COLO829 (cell line): ENCODE results near the gene TMEM53.

ENCODE experiments used
- DNase-seq: peaks from one replicate; pipeline ENCODE4 v3.0.0; 2012; ENCODE audit warnings: low spot score

The TMEM53 gene

GRCh38 chr1:44628962-44629756, 45.1 kb downstream of the TMEM53 start:
- no peak for DNase-seq

DNA sequence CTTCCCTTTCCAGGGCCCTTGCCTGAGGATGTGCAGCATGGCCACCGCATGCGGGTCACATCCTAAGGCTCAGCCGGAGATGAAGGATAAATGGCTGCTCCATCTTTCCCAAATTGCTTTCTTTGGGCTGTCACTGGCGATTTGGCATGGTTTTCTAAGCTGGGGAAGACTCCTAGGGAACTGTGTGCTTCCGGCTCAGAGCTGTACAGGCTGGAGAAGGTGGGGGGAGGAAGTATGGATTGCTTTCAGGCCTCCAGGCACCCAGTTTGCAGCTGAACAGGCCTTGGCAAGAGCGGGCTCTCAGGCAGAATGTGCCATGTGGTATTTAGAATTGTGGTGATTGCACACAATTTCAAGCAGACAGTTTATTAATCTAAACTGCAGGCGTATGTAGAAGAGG, 48.9 kb downstream of the TMEM53 start:
- DNase-seq: no peak

DNA sequence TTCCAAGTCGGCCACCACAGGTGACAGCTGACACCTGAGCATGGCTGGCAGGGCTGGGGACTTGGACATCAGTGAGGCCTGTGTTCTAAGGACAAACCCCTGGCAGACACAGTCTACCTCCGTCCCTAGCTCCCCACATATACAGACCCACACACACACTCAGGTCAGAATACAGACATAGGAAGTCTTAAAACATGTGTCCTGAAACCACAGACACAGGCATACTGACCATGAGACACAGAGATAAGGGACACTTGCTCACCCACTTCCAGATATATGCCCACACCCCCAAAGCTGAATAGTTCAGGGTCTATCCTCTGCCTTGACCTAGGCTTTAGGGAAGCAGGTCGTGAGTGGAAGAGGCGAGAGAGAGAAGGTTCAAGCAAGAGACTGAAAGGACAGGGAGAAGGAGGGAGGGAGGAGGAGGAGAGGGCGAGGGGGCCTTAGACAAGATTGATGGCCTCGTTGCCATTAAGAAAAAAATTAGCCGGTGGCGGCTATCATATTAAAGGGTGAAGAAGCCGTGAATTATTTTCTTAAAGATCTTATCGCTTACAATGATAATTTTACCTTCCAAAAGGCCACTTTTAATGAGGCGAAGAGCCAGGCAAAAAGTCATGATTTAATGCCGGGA, 49.9 kb downstream of the TMEM53 start:
- DNase-seq: no peak

- no peak for DNase-seq
These were observed 52.4 kb downstream of the TMEM53 start for GRCh38 chr1:44621841-44622286.

- DNase-seq: no peak
These were observed 54.2 kb downstream of the TMEM53 start for GRCh38 chr1:44620072-44620471.

DNA sequence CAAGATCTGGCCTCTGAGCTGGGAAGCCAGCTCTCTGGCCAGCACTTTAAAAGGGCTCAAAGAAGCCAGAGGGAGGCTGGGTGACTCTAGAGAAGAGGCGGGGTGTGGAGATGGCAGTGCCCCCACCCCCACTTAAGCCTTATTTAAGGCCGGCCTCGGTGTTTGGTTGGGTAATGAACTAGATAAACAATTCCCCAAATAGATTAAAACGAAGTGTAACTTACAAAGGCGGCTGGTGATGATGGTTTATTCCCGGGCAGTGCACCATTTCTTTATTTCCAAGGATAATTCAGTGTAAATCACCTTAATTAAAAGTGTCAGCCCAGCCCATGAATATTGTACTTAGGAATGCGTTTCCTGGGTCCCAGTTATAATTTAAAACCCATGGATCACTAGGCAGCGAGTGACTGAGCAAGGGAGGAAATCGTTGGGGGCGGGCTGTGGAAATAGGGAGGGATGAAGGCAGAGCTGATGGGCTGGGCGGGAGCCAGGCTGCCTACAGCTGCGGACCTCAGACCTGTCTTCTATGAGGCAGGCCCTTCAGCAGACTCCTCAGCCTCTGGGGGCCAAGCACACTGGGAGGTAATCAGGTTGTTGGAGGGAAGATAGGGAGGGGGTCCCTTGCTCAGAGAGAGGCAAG, 54.9 kb downstream of the TMEM53 start:
- DNase-seq: no peak

DNA sequence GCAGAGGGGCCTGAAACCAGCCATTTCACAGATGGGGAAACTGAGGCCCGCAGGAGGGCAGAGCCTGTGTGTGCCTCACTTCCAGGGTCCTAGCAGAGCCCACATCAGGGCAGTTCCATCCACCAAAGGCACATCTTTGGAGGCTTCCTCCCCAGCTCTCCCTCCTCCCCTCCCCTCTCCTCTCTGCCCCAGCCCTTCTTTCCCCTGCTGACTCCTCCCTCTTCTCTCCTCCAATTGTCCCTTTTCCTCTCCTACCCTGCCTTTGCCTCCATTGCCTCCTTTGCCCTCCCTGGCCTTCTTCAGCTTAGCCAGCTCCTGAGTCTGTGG, 56.6 kb downstream of the TMEM53 start:
- DNase-seq: no peak

DNA sequence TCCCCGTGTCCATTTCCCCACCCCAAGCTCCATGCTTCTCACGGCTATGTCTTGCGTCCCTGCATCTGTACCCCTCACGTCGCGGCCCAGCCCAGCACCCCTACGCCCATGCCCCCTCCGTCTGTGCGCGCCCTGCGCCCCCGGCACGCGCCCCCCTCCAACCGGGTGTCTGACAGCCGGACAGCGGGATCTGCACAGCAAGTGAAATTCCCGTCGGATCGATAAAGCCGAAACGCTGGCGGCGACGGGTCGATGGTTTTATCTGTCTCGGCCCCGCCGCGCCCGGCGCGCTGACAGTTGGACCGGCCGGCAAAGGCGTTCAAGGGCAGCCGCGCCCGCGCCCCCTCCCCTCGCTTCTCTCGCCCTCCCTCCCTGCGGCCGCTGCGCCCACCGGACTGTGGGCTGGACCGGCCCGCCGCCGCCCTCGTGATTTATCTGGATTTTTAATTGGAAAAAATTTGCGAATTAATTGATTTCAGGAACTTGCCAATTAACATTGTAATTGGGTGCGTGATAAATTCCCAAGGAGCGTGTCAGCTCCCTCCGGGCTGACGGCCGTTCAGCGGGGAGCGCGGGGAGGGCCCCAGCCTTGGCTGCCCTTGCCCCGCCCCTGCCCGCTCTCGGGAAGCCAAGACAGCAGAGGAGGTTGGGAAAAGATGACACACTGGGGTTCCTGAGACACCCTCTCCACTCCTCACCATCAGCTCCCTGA, 57.1 kb downstream of the TMEM53 start:
- no peak for DNase-seq

DNA sequence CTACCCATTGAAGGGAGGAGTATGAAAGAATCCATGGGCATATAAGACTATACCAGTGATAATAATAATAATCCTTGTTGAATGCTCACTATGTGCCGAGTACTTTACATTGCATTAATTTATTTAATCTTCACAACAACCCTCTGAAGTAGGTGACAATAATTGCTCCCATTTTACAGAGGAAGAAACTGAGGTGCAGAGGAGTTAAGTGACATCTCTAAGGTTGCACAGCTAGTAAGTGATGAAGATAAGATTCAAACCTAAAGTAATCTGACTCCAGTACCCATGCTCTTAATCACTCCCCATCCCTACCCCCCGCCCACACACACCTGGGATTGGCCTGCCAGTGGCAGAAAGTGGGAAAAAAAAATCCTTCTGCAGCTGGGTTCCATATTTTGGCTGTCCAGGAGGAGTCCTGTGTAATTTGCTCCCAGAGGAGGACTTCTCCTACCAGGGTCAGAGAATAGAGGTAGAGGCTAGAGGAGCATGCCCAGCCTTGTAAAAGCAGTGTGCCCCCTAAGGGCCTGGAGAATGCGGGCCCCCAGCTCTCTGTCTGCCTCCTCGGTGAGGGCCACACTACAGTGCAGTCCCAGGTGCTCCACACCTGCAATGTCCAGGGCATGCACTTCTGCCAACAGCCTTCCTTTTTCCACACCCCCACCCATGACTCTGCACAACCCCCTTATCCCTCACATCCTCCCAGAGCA, 57.8 kb downstream of the TMEM53 start:
- no peak for DNase-seq

- DNase-seq: no peak
These were observed 60.3 kb downstream of the TMEM53 start for GRCh38 chr1:44613941-44614340.

DNA sequence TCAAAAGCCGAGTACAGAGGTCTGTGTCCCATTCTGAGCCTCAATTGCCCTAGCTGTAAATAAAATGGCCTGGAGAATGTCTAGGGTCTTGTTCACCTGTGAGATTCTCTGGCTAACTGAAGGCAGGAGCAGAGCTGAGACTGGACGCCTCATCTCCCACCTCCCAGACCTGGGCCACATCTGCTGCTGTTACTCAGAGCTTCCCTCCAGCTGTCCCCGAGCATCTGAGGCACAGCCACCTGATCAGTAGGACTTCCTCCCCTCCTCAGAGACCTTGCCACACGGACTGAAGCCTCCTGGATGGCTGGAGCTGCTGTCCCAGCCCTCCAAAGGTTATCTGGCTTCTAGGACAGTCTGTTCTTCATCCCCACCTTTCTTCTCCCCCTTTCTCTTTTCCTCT, 62.4 kb downstream of the TMEM53 start:
- DNase-seq: no peak

GRCh38 chr1:44611419-44611818, 62.9 kb downstream of the TMEM53 start:
- DNase-seq: no peak

GRCh38 chr1:44610527-44611148, 63.6 kb downstream of the TMEM53 start:
- DNase-seq: no peak

DNA sequence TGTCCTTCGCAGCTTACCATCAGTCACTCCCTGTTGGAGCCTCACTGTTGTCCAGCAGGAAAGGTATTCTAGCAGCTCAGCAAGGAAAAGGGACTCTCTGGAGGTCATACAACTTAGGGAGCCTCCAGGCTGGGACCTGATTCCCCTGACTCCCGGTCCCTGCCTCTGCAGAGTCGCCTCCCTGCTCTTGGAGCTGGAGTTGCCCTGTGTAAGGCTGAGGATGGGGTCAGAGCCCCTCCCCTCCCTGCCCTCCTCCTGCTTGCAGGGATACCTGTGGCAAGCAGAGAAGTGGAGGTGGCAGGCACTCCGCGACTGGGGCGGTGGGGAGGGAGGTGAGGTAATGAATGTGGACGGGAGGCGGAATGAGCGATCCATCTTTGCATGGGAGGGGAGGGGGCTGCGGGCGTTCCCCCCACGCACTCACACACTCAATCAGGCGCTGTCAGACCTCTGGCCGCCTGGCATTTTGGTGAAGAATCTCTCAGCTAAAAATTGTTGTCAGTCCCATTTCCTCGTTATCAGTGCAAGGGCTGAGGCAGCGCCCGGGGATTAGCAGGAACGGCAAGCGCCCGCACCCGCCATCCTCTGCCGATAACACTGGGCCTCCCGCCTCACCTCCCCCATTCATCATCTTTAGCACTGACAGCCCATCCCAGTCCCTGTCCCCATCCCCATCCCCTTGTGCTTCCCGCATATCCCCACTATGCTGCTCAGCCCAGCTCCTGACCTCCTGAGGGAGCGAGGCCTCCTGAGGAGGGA, 64.3 kb downstream of the TMEM53 start:
- no peak for DNase-seq

- DNase-seq: no peak
These were observed 64.9 kb downstream of the TMEM53 start for GRCh38 chr1:44609412-44609767.

DNA sequence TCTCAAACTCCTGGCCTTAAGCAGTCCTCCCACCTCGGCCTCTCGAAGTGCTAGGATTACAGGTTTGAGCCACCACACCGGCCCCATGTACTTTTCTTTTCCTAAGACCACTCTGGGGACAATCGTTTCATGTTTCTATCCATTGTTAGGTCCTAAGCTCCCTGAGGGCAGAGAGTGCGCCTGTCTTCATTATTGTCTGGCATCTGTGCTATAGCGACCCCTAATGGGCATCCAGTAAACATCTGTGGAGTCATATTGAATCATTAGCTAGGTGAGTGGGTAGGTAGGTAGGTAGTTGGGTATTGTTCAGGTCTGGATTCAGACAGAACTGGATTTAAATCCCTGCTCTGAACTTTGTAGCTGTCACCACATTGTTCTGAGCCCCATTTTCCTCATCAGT, 66.1 kb downstream of the TMEM53 start:
- DNase-seq: no peak

- DNase-seq: no peak
These were observed 67.5 kb downstream of the TMEM53 start for GRCh38 chr1:44606701-44607281.

- DNase-seq: no peak
These were observed 68.2 kb downstream of the TMEM53 start for GRCh38 chr1:44605914-44606615.

DNA sequence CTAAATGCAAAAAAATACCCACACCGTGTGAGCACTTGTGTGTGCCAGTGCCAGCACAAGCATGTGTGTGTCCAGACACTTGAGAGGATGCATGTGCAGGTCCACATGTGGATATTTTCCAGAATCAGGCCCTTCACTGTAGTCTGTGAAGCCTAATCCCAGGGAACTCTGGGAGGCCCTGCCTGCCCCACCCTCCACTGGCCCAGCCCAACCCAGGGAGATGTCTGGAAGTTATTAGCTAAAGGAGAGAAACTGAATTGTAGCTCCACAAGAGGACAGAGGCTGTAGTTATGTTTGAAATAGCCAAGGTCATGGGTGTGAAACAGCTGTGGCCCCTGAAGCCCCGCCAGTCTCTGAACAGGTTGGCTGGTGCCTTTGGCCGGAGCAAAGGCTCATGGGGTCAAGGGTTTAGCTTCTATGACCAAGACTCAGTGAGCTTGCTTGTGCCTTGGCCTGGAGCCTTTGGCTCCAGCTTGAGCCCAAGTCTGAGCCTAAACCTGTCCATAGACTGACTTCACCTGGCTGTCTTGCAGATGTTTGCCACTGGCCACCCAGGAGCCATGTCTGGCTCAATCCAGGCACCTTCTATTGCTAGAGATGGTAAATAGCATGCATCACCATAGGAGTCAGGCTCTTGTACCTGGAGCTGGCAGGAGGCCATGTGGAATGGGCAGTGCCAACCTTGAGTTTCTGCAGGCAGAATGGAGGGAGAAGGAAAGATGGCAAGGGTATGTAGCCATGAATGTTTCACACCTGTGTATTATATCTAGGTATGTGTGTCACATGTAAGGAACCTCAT, 69.9 kb downstream of the TMEM53 start:
- no peak for DNase-seq
